Muscle layer of duodenum (tissue), 2 donors: ENCODE results near the gene CDK2AP2.
"Not testable (repeated sequence)": the region's sequence is repeated elsewhere in the genome, so short reads cannot be mapped to it uniquely, and the experiment has no call there.

Experiments
- H3K27ac ChIP-seq: one replicate; pipeline ENCODE4 v1.7.0; 2013; ENCODE audit warnings: mild to moderate bottlenecking, low read length
- H3K27me3 ChIP-seq: one replicate; pipeline ENCODE4 v1.7.0; 2013; ENCODE audit warnings: low read depth, mild to moderate bottlenecking, control low read depth, low read length
- H3K36me3 ChIP-seq, 2 donors: one replicate each; pipeline ENCODE4 v1.7.0; 2013; ENCODE audit warnings: low read length in 2 of 2, control low read depth in 1 of 2, mild to moderate bottlenecking in 1 of 2; ENCODE audit not compliant: insufficient read depth in 2 of 2, control insufficient read depth in 1 of 2
- H3K4me1 ChIP-seq, 2 donors: one replicate each; pipeline ENCODE4 v1.7.0; 2013; ENCODE audit warnings: low read length in 2 of 2, mild to moderate bottlenecking in 2 of 2, control low read depth in 1 of 2, moderate library complexity in 1 of 2; ENCODE audit not compliant: insufficient read depth in 2 of 2, control insufficient read depth in 1 of 2
- H3K4me3 ChIP-seq, 2 donors: one replicate each; pipeline ENCODE4 v1.7.0; 2013; ENCODE audit warnings: low read length in 2 of 2, low read depth in 1 of 2, mild to moderate bottlenecking in 1 of 2
- H3K9me3 ChIP-seq, 2 donors: one replicate each; pipeline ENCODE4 v1.7.0; 2013; ENCODE audit warnings: low read length in 2 of 2, control low read depth in 1 of 2, mild to moderate bottlenecking in 1 of 2; ENCODE audit not compliant: control insufficient read depth in 1 of 2
- donor health status: healthy.

CDK2AP2 gene

GRCh38 chr11:67492801-67493547 lies 15.0 kb downstream of the CDK2AP2 start:
- Histone ChIP-seq H3K36me3 (peaks cover 10 to 81% of the 10 kb centered on the region in 2 donors), H3K4me1 (no peaks in the 10 kb centered on the region), H3K4me3 (no peak overlapping the region), H3K27ac (no peak overlapping the region), H3K9me3 (no peaks in the 10 kb centered on the region), H3K27me3 (no peaks in the 10 kb centered on the region)

GRCh38 chr11:67492069-67492727 lies 15.8 kb downstream of the CDK2AP2 start:
- H3K27me3 ChIP-seq = no peaks in the 10 kb centered on the region
- no peaks in the 10 kb centered on the region for H3K9me3 ChIP-seq
- no peak overlapping the region for H3K4me3 ChIP-seq
- H3K36me3 ChIP-seq = peaks cover 10 to 81% of the 10 kb centered on the region in 2 donors
- no peak overlapping the region for H3K27ac ChIP-seq
- no peaks in the 10 kb centered on the region for H3K4me1 ChIP-seq

- Histone ChIP-seq H3K4me1 (peaks cover 0 to under 1% of the 10 kb centered on the region in 2 donors), H3K36me3 (peaks cover 10 to 84% of the 10 kb centered on the region in 2 donors), H3K9me3 (no peaks in the 10 kb centered on the region), H3K27ac (no peak overlapping the region), H3K4me3 (no peak overlapping the region), H3K27me3 (no peaks in the 10 kb centered on the region)
These were observed 16.5 kb downstream of the CDK2AP2 start for GRCh38 chr11:67491276-67492068.

GRCh38 chr11:67490727-67491065 lies 17.3 kb downstream of the CDK2AP2 start:
- no peaks in the 10 kb centered on the region for H3K9me3 ChIP-seq
- peaks cover 10 to 80% of the 10 kb centered on the region in 2 donors for H3K36me3 ChIP-seq
- no peak overlapping the region for H3K27ac ChIP-seq

GRCh38 chr11:67489885-67490726 lies 17.9 kb downstream of the CDK2AP2 start:
- Histone ChIP-seq H3K27ac (no peak overlapping the region), H3K36me3 (peaks cover 10 to 74% of the 10 kb centered on the region in 2 donors)

More at GRCh38 chr11:67490727-67491065, 17.3 kb downstream of the CDK2AP2 start:
- no peaks in the 10 kb centered on the region for H3K27me3 ChIP-seq
- H3K4me1 ChIP-seq = peaks cover 0 to 6% of the 10 kb centered on the region in 2 donors
- no peak overlapping the region for H3K4me3 ChIP-seq

GRCh38 chr11:67489203-67489884 lies 18.6 kb downstream of the CDK2AP2 start:
- Histone ChIP-seq H3K9me3 (no peaks in the 10 kb centered on the region), H3K27ac (no peak overlapping the region), H3K4me3 (no peak overlapping the region), H3K27me3 (no peaks in the 10 kb centered on the region), H3K4me1 (peaks cover 2 to 17% of the 10 kb centered on the region in 2 donors), H3K36me3 (peaks cover 10 to 71% of the 10 kb centered on the region in 2 donors)

More at GRCh38 chr11:67489885-67490726, 17.9 kb downstream of the CDK2AP2 start:
- H3K4me1 ChIP-seq = peaks cover 0 to 9% of the 10 kb centered on the region in 2 donors
- no peak overlapping the region for H3K4me3 ChIP-seq
- H3K27me3 ChIP-seq = no peaks in the 10 kb centered on the region
- H3K9me3 ChIP-seq = no peaks in the 10 kb centered on the region

- H3K27ac ChIP-seq = no peak overlapping the region
These were observed 21.3 kb downstream of the CDK2AP2 start for GRCh38 chr11:67486481-67487195.

GRCh38 chr11:67485873-67486361 lies 22.0 kb downstream of the CDK2AP2 start:
- H3K4me3 ChIP-seq, H3K9me3 ChIP-seq, H3K27me3 ChIP-seq, H3K27ac ChIP-seq: not testable (repeated sequence)
- Histone ChIP-seq H3K4me1 (peaks cover 14 to 28% of the 10 kb centered on the region in 2 donors), H3K36me3 (peaks cover 10 to 40% of the 10 kb centered on the region in 2 donors)

More at GRCh38 chr11:67486481-67487195, 21.3 kb downstream of the CDK2AP2 start:
- H3K27me3 ChIP-seq = no peaks in the 10 kb centered on the region
- no peak overlapping the region for H3K4me3 ChIP-seq
- no peaks in the 10 kb centered on the region for H3K9me3 ChIP-seq
- H3K4me1 ChIP-seq = peaks cover 14 to 28% of the 10 kb centered on the region in 2 donors
- H3K36me3 ChIP-seq = peaks cover 10 to 47% of the 10 kb centered on the region in 2 donors

GRCh38 chr11:67484847-67485311 lies 23.1 kb downstream of the CDK2AP2 start:
- Histone ChIP-seq H3K4me3 (no peak overlapping the region), H3K27ac (no peak overlapping the region), H3K27me3 (no peaks in the 10 kb centered on the region)

More at GRCh38 chr11:67484847-67485311, 23.1 kb downstream of the CDK2AP2 start:
- Histone ChIP-seq H3K9me3 (no peaks in the 10 kb centered on the region), H3K36me3 (peaks cover 9 to 30% of the 10 kb centered on the region in 2 donors), H3K4me1 (peaks cover 14 to 28% of the 10 kb centered on the region in 2 donors)
